Liver (tissue), 9 donors: ENCODE results near the gene ZDHHC14. TPM values are rescaled to one million over a fixed set of nuclear protein-coding genes. Genes with fewer than 3 reads are reported as not detected.
A peak's percentile ranks its signal among the peaks of the same experiment; 100 is the strongest.

Experiments
- DNase-seq: peaks from one replicate; pipeline ENCODE4 v3.0.0-alpha.2; 2017; ENCODE audit warnings: low spot score
- H3K27ac ChIP-seq, 2 donors: one replicate each; pipeline ENCODE4 v1.7.0; 2013; ENCODE audit warnings: inconsistent platforms in 2 of 2, low read length in 2 of 2, control low read depth in 1 of 2, low read depth in 1 of 2, mild to moderate bottlenecking in 1 of 2
- H3K27me3 ChIP-seq, 4 donors: one replicate each; pipeline versions ENCODE4 v1.6.1 to v1.7.0; 2013; ENCODE audit warnings: low read length in 3 of 4, inconsistent platforms in 1 of 4, mild to moderate bottlenecking in 1 of 4, moderate library complexity in 1 of 4; ENCODE audit not compliant: control insufficient read depth in 4 of 4, insufficient read depth in 4 of 4
- H3K36me3 ChIP-seq, 4 donors: one replicate each; pipeline versions ENCODE4 v1.6.1 to v1.7.0; 2013; ENCODE audit warnings: low read length in 3 of 4, mild to moderate bottlenecking in 3 of 4, low read depth in 1 of 4, moderate library complexity in 1 of 4; ENCODE audit not compliant: control insufficient read depth in 4 of 4, insufficient read depth in 3 of 4
- H3K4me1 ChIP-seq, 4 donors: one replicate each; pipeline versions ENCODE4 v1.6.1 to v1.7.0; 2013; ENCODE audit warnings: low read length in 3 of 4, mild to moderate bottlenecking in 3 of 4, moderate library complexity in 1 of 4; ENCODE audit not compliant: control insufficient read depth in 4 of 4, insufficient read depth in 4 of 4
- H3K4me3 ChIP-seq, 3 donors: one replicate each; pipeline versions ENCODE4 v1.6.1 to v1.7.0; 2013; ENCODE audit warnings: low read length in 3 of 3, control low read depth in 1 of 3, low read depth in 1 of 3, mild to moderate bottlenecking in 1 of 3
- H3K9ac ChIP-seq, 2 donors: one replicate each; pipeline ENCODE4 v1.7.0; 2013; ENCODE audit warnings: low read length in 2 of 2, mild to moderate bottlenecking in 2 of 2, moderate library complexity in 2 of 2, control low read depth in 1 of 2, low read depth in 1 of 2
- H3K9me3 ChIP-seq, 4 donors: one replicate each; pipeline versions ENCODE4 v1.6.1 to v1.7.0; 2013; ENCODE audit warnings: low read length in 3 of 4; ENCODE audit not compliant: control insufficient read depth in 4 of 4
- ATF3 ChIP-seq: IDR thresholded peaks from 2 replicates; pipeline ENCODE4 v1.6.1; 2016; ENCODE audit warnings: antibody characterized with exemption
- EGR1 ChIP-seq, 2 donors: IDR thresholded peaks; 2 replicates each; pipeline ENCODE4 v1.6.1; 2016 to 2018; ENCODE audit warnings: antibody characterized with exemption in 2 of 2, low read depth in 2 of 2
- FOXA1 ChIP-seq: IDR thresholded peaks from 2 replicates; pipeline ENCODE4 v1.6.1; 2016; ENCODE audit warnings: antibody characterized with exemption
- FOXA2 ChIP-seq: IDR thresholded peaks from 2 replicates; pipeline ENCODE4 v1.6.1; 2016; ENCODE audit warnings: antibody characterized with exemption
- GABPA ChIP-seq, 2 donors: IDR thresholded peaks in 1 of 2; conservative IDR thresholded peaks in 1 of 2; 2 replicates each; pipeline ENCODE4 v1.6.1; 2016; ENCODE audit warnings: antibody characterized with exemption in 2 of 2, mild to moderate bottlenecking in 1 of 2, moderate library complexity in 1 of 2
- HNF4A ChIP-seq, 2 donors: conservative IDR thresholded peaks; 2 replicates each; pipeline ENCODE4 v1.6.1; 2016; ENCODE audit warnings: antibody characterized with exemption in 2 of 2, mild to moderate bottlenecking in 2 of 2
- HNF4G ChIP-seq: IDR thresholded peaks from 2 replicates; pipeline ENCODE4 v1.6.1; 2016; ENCODE audit warnings: antibody characterized with exemption
- JUND ChIP-seq, 2 donors: IDR thresholded peaks; 2 replicates each; pipeline ENCODE4 v1.6.1; 2016; ENCODE audit warnings: antibody characterized with exemption in 2 of 2
- MAX ChIP-seq: IDR thresholded peaks from 2 replicates; pipeline ENCODE4 v1.6.1; 2016; ENCODE audit warnings: antibody characterized with exemption
- NR2F2 ChIP-seq: IDR thresholded peaks from 2 replicates; pipeline ENCODE4 v1.6.1; 2016; ENCODE audit warnings: antibody characterized with exemption
- RAD21 ChIP-seq, 2 donors: IDR thresholded peaks; 2 replicates each; pipeline ENCODE4 v1.6.1; 2016; ENCODE audit warnings: antibody characterized with exemption in 2 of 2, mild to moderate bottlenecking in 2 of 2
- REST ChIP-seq: IDR thresholded peaks from 2 replicates; pipeline ENCODE4 v1.6.1; 2016; ENCODE audit warnings: antibody characterized with exemption, mild to moderate bottlenecking
- RXRA ChIP-seq, 2 donors: IDR thresholded peaks; 2 replicates each; pipeline ENCODE4 v1.6.1; 2017 to 2018; ENCODE audit warnings: antibody characterized with exemption in 2 of 2, mild to moderate bottlenecking in 1 of 2
- SP1 ChIP-seq: IDR thresholded peaks from 2 replicates; pipeline ENCODE4 v1.6.1; 2018; ENCODE audit warnings: antibody characterized with exemption, mild to moderate bottlenecking
- TAF1 ChIP-seq: conservative IDR thresholded peaks from 2 replicates; pipeline ENCODE4 v1.6.1; 2016; ENCODE audit warnings: antibody characterized with exemption, mild to moderate bottlenecking
- YY1 ChIP-seq: IDR thresholded peaks from 2 replicates; pipeline ENCODE4 v1.6.1; 2016; ENCODE audit warnings: antibody characterized with exemption, mild to moderate bottlenecking
- WGBS: extraction: QIAGEN DNeasy Blood & Tissue Kit; methylation state at CpG from one replicate; pipeline ENCODE4 v1.1.7; 2013; 5-methylcytosine and 5-hydroxymethylcytosine counted together
- polyA plus RNA-seq, 2 donors: library from polyadenylated mRNA; stranded (reverse) in 1 of 2; unstranded in 1 of 2; fragments of 200-250 nt in 1 of 2; fragments of >200 nt in 1 of 2; fragmentation: Nextera tagmentation in 1 of 2; extraction: Ambion mirVana in 1 of 2; gene quantifications; one replicate each; pipeline versions ENCODE4 v1.2.1 to v1.2.3, GENCODE V29; 2013 to 2015
- total RNA-seq, 2 donors: library from RNA; depleted of rRNA; stranded (reverse); fragments of >200 nt; gene quantifications; one replicate each; pipeline ENCODE4 v1.2.3, GENCODE V29; 2014
- TF ChIP-seq, protein P1 (sequence below): fragments of 150-350 bp; IDR thresholded peaks from 2 replicates; pipeline ENCODE4 v1.5.1; 2017; ENCODE audit warnings: improper control_type of control experiment, low read depth, low read length; ENCODE audit not compliant: missing input control
- TF ChIP-seq, protein P2 (sequence below): IDR thresholded peaks from 2 replicates; pipeline ENCODE4 v1.6.1; 2016; ENCODE audit warnings: antibody characterized with exemption
- donor health status: healthy.
- donor health status: healthy.
- donor health status: healthy.
- donor health status: healthy.
- donor health status: healthy.

Gene ZDHHC14
- total and polyA plus RNA-seq, 4 donors: 4.4 to 11.7 (median 8.4) TPM

DNA sequence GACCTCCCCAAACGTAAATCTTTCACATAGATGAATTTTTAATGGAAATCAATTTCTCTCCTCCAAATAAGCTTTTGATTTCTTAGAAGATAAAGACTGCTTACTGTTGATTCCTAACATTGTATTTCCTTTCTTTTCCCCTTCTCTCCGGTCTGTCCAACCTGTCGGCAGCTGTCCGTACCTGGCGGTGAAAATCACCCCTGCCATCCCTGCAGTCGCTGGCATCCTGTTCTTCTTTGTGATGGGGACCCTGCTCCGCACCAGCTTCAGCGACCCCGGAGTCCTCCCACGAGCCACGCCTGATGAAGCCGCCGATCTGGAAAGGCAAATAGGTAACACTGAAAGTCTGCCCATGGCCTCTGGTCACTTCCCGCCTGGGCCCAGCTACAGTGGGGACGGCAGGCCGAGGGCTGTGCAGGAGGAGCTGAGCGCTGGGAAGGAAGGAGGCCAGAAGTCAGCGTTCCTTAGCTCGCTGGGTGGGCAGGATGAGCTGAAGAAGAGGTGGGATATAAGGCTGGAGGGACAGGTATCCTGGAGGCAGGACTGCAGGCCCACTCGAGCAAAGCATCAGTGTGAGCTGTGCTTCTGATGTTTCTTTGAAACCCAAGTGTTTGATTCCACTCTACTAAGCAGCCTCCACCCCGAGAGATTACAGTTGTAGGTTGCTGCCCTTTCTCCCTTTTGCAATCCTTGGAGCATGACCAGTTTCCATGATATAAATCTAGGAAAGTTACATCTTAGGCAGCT is 161.6 kb downstream of the ZDHHC14 start:
- Histone ChIP-seq H3K9me3 (no peaks in the 10 kb centered on the region), H3K9ac (no peak overlapping the region), H3K4me1 (peaks cover 5 to 43% (median 21%) of the 10 kb centered on the region in 4 donors), H3K36me3 (peaks cover 0 to 2% (median under 1%) of the 10 kb centered on the region in 4 donors), H3K4me3 (no peak overlapping the region), H3K27me3 (no peaks in the 10 kb centered on the region), H3K27ac (peak overlapping the region; percentile 1 to 29)
- DNase-seq: no peak
- TF ChIP-seq ATF3 (no peak), RXRA (IDR thresholded peaks at IDR 0.05) (peak in 1 of 2 donors; percentile 35), RAD21 (IDR thresholded peaks at IDR 0.05) (peak in 1 of 2 donors; percentile 37), HNF4A (conservative IDR thresholded peaks at IDR 0.05) (peak in 1 of 2 donors; percentile 48), JUND (IDR thresholded peaks at IDR 0.05) (no peak)
- 83% methylated on average over 21 of the region's 21 CpGs for WGBS

- DNase-seq: no peak
- TF ChIP-seq EGR1 (IDR thresholded peaks at IDR 0.05; ENCODE audit: low read depth in 2 of 2) (no peak), REST (no peak), MAX (no peak), HNF4G (no peak), RAD21 (IDR thresholded peaks at IDR 0.05) (no peak), JUND (IDR thresholded peaks at IDR 0.05) (no peak), ATF3 (no peak), FOXA1 (no peak), GABPA (IDR thresholded peaks at IDR 0.05 in 1 of 2, conservative IDR thresholded peaks at IDR 0.05 in 1 of 2) (no peak), SP1 (no peak), HNF4A (conservative IDR thresholded peaks at IDR 0.05) (no peak), RXRA (IDR thresholded peaks at IDR 0.05) (no peak), YY1 (no peak), TAF1 (no peak), FOXA2 (no peak), NR2F2 (no peak)
- TF ChIP-seq, protein P1, sequence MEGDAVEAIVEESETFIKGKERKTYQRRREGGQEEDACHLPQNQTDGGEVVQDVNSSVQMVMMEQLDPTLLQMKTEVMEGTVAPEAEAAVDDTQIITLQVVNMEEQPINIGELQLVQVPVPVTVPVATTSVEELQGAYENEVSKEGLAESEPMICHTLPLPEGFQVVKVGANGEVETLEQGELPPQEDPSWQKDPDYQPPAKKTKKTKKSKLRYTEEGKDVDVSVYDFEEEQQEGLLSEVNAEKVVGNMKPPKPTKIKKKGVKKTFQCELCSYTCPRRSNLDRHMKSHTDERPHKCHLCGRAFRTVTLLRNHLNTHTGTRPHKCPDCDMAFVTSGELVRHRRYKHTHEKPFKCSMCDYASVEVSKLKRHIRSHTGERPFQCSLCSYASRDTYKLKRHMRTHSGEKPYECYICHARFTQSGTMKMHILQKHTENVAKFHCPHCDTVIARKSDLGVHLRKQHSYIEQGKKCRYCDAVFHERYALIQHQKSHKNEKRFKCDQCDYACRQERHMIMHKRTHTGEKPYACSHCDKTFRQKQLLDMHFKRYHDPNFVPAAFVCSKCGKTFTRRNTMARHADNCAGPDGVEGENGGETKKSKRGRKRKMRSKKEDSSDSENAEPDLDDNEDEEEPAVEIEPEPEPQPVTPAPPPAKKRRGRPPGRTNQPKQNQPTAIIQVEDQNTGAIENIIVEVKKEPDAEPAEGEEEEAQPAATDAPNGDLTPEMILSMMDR: no peak
- TF ChIP-seq, protein P2, sequence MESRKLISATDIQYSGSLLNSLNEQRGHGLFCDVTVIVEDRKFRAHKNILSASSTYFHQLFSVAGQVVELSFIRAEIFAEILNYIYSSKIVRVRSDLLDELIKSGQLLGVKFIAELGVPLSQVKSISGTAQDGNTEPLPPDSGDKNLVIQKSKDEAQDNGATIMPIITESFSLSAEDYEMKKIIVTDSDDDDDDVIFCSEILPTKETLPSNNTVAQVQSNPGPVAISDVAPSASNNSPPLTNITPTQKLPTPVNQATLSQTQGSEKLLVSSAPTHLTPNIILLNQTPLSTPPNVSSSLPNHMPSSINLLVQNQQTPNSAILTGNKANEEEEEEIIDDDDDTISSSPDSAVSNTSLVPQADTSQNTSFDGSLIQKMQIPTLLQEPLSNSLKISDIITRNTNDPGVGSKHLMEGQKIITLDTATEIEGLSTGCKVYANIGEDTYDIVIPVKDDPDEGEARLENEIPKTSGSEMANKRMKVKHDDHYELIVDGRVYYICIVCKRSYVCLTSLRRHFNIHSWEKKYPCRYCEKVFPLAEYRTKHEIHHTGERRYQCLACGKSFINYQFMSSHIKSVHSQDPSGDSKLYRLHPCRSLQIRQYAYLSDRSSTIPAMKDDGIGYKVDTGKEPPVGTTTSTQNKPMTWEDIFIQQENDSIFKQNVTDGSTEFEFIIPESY: no peak
- WGBS: 60% methylated on average over 3 of the region's 3 CpGs
- Histone ChIP-seq H3K4me3 (no peak overlapping the region), H3K4me1 (peaks cover 0 to 17% (median 7%) of the 10 kb centered on the region in 4 donors), H3K27me3 (no peaks in the 10 kb centered on the region), H3K9me3 (no peaks in the 10 kb centered on the region), H3K36me3 (peaks cover 0 to 5% (median 3%) of the 10 kb centered on the region in 4 donors), H3K9ac (no peak overlapping the region), H3K27ac (no peak overlapping the region)
Measured at GRCh38 chr6:157546321-157546720, 165.3 kb downstream of the ZDHHC14 start.
